C4-2B (cell line): ENCODE measurements around the gene PDE9A.

ENCODE experiments used
- H3K27ac ChIP-seq: fragments of 450-650 bp; 2 replicates; pipeline ENCODE4 v1.5.1; 2017
- ZFX ChIP-seq: fragments of 450-650 bp; IDR thresholded peaks from 2 replicates; pipeline ENCODE4 v1.6.1; 2017
- TF ChIP-seq, protein P1 (sequence below): fragments of 450-650 bp; conservative IDR thresholded peaks from 2 replicates; pipeline ENCODE4 v1.5.1; 2017; ENCODE audit warnings: mild to moderate bottlenecking

The PDE9A gene

GRCh38 chr21:42679319-42680057, 26.1 kb downstream of the PDE9A start:
- TF ChIP-seq, protein P1, sequence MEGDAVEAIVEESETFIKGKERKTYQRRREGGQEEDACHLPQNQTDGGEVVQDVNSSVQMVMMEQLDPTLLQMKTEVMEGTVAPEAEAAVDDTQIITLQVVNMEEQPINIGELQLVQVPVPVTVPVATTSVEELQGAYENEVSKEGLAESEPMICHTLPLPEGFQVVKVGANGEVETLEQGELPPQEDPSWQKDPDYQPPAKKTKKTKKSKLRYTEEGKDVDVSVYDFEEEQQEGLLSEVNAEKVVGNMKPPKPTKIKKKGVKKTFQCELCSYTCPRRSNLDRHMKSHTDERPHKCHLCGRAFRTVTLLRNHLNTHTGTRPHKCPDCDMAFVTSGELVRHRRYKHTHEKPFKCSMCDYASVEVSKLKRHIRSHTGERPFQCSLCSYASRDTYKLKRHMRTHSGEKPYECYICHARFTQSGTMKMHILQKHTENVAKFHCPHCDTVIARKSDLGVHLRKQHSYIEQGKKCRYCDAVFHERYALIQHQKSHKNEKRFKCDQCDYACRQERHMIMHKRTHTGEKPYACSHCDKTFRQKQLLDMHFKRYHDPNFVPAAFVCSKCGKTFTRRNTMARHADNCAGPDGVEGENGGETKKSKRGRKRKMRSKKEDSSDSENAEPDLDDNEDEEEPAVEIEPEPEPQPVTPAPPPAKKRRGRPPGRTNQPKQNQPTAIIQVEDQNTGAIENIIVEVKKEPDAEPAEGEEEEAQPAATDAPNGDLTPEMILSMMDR = no peak
- TF ChIP-seq ZFX = no peak
- H3K27ac ChIP-seq = no peak overlapping the region

DNA sequence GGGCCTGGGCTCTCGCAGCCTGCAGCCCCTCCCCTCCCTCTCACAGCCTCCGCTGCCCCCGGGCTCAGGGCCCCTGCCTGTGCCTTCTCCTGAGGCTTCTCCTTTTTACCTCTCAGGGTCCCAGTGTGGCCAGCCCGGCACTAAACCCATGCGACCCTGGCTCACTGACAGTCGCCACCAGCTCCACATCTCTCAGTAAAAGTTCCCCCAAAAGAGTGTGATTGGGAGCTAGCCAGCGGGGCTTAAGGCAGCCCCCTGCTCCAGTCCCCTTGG, 26.6 kb downstream of the PDE9A start:
- H3K27ac ChIP-seq = no peak overlapping the region
- TF ChIP-seq ZFX = no peak
- TF ChIP-seq, protein P1 = no peak

DNA sequence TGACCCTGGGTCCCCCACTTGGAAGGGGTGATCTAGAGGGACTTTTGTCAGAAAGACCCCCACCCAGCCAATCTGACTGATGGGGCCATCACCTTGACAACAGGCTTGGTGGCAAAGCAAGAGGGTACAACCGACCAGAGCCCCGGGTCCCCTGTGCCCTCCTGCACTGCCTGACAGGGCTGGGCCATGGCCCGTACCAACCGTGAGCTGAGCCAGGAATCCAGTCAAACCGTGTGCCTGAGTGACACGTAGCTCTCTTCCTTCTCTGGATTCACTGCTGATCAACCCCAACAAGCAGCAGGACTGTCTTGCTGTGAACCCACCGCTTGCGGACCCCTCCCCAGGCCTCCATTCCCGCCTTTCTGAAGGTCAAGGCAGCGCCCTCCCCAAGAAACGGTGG, 27.0 kb downstream of the PDE9A start:
- TF ChIP-seq, protein P1 = no peak
- TF ChIP-seq ZFX = no peak

DNA sequence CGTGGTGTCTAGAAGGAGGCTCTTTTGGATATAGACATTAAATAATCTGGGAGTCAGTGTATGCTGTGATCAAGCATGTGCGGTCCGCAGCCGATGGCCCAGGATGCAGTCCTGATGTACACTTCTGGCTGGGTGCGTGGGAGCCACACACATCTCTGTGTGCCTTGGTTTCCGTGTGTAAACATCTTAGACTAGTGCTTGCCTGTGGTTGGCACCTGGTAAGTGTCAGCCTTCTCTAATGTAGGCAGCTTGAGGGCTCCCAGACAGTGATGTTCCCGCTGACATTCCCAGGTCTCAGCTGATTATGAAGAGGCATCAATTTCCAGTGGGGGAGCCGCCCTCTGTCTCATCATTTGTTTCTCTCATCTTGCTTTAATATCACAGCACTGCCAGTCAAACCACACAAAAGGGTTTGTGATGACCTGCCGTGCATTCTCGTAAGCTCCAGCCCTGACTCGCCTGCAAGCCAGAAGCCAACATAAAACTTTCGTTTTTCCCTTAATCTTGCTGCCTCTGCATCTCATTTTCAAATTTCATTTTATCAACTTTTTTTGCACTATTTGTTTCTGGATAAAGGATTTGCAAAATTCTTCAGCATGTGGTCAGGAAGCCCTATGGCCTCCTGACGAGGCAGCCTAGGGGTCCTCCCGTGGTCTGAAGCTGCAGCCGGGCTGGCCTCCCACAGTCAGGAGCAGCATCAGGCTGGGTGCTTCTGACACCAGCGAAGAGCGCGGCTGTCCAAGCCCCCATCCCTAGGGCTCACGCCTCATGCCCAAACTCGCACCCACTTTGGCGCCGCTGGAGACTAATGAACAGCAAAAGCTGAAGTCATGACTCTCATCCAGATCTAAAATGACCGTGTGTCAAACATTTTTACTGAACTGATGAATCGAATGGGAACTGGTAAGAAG, 28.1 kb downstream of the PDE9A start:
- no peak for TF ChIP-seq ZFX
- TF ChIP-seq, protein P1 = no peak
- no peak overlapping the region for H3K27ac ChIP-seq

More for the DNA sequence above, 27.0 kb downstream of the PDE9A start:
- H3K27ac ChIP-seq = no peak overlapping the region

DNA sequence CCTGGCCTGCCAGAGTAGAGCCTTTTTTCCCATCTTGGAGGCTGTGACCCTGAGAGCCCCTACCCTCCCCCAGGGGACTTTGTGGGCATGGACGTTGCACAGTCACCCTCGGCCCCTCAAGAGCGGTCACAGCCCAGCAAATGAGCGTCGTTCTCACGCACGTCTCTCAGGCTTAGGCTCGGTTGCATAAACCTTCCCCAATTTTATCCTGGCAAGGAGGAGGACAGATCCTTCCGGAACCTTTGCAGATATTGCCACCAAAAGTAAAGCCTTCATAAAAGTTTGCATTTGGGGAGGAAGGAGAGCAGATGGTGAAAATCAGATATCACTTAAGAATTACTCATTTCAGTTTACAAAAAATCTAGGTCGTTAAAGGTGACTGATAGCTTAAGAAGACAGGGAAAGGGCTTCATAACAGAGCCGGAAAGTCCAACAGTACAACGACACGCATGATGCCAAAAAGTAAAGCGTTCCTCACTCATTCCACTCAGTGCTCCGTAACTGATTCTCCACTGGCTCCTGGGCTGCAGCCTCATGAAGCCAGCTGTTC, 29.3 kb downstream of the PDE9A start:
- TF ChIP-seq ZFX = no peak
- TF ChIP-seq, protein P1 = no peak
- no peak overlapping the region for H3K27ac ChIP-seq

DNA sequence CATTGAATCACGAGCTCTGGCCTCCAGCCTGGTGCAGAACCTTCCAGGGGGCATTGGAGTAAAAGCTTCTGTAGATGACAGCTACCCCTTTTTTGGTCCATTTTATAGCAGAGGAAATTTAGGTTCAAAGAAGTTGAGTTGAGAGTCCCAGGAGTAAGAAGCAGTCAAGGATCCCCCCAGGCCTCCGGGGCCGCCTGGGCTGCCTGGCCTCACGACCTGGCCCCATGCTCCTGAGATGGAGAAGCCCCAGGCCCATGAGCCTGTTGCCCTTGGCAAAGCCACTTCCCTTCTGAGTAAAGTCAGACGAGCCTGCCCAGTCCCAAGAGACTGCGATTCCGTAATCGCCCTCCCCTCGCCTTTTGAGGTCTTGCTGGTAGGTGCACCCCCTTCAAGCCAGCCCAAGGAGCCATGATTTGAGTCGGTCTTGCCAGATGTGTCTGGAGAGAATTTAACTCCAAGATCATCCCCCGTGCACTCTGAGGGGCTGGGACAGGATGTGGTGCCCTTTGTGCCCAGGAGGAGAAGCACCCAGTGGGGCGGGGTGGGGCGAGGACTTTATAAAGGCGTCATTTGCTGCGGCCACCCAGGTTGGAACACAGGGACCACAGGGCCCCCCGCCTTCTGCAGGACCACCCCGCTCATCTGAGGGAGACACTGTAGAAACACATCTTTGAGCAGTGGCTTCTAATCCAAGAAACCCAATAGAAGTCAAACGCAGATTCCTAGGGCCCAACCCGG, 30.1 kb downstream of the PDE9A start:
- H3K27ac ChIP-seq = no peak overlapping the region
- TF ChIP-seq ZFX = no peak
- TF ChIP-seq, protein P1 = no peak
